Skeletal muscle tissue (tissue), 4 donors: ENCODE measurements around the gene MCFD2. TPM values are rescaled to one million over a fixed set of nuclear protein-coding genes. Genes with fewer than 3 reads are reported as not detected.
A peak's percentile ranks its signal among the peaks of the same experiment; 100 is the strongest.

Experiments
- H3K27ac ChIP-seq: one replicate; pipeline ENCODE4 v1.7.0; 2013; ENCODE audit warnings: mild to moderate bottlenecking, low read depth, low read length, inconsistent platforms
- H3K27me3 ChIP-seq, 3 donors: one replicate each; pipeline ENCODE4 v1.7.0; 2013; ENCODE audit warnings: low read length in 3 of 3; ENCODE audit not compliant: control insufficient read depth in 3 of 3, insufficient read depth in 3 of 3
- H3K36me3 ChIP-seq, 3 donors: one replicate each; pipeline ENCODE4 v1.7.0; 2013; ENCODE audit warnings: low read length in 3 of 3; ENCODE audit not compliant: control insufficient read depth in 3 of 3, insufficient read depth in 3 of 3
- H3K4me1 ChIP-seq, 3 donors: one replicate each; pipeline ENCODE4 v1.7.0; 2013; ENCODE audit warnings: low read length in 3 of 3, mild to moderate bottlenecking in 3 of 3; ENCODE audit not compliant: control insufficient read depth in 3 of 3, insufficient read depth in 3 of 3
- H3K4me3 ChIP-seq, 3 donors: one replicate each; pipeline ENCODE4 v1.7.0; 2013; ENCODE audit warnings: low read length in 3 of 3
- H3K9ac ChIP-seq, 3 donors: one replicate each; pipeline ENCODE4 v1.7.0; 2013; ENCODE audit warnings: low read length in 3 of 3, mild to moderate bottlenecking in 3 of 3, moderate library complexity in 2 of 3, low read depth in 1 of 3
- H3K9me3 ChIP-seq, 3 donors: one replicate each; pipeline ENCODE4 v1.7.0; 2013; ENCODE audit warnings: low read length in 3 of 3; ENCODE audit not compliant: control insufficient read depth in 3 of 3
- total RNA-seq: library from RNA; depleted of rRNA; stranded (reverse); fragments of >200 nt; gene quantifications from one replicate; pipeline ENCODE4 v1.2.3, GENCODE V29; 2014
- donor health status: Osteomylitis.

Gene MCFD2
- total RNA-seq, 1 donor from 2014 or later = 36.0 TPM

GRCh38 chr2:46865181-46865970, 50.2 kb downstream of the MCFD2 start:
- H3K27me3 ChIP-seq = no peaks in the 10 kb centered on the region
- peaks cover 0 to 2% (median 0%) of the 10 kb centered on the region in 3 donors for H3K9me3 ChIP-seq
- no peaks in the 10 kb centered on the region for H3K36me3 ChIP-seq
- H3K4me1 ChIP-seq = peaks cover 0 to 10% (median 4%) of the 10 kb centered on the region in 3 donors
- H3K27ac ChIP-seq = no peak overlapping the region
- H3K9ac ChIP-seq = no peak overlapping the region
- H3K4me3 ChIP-seq = no peak overlapping the region

GRCh38 chr2:46863882-46864281, 51.7 kb downstream of the MCFD2 start:
- peaks cover 0 to 2% (median 0%) of the 10 kb centered on the region in 3 donors for H3K9me3 ChIP-seq
- peaks cover 0 to 9% (median 4%) of the 10 kb centered on the region in 3 donors for H3K4me1 ChIP-seq
- no peak overlapping the region for H3K27ac ChIP-seq
- H3K9ac ChIP-seq = no peak overlapping the region
- H3K36me3 ChIP-seq = no peaks in the 10 kb centered on the region
- H3K4me3 ChIP-seq = no peak overlapping the region
- no peaks in the 10 kb centered on the region for H3K27me3 ChIP-seq

DNA sequence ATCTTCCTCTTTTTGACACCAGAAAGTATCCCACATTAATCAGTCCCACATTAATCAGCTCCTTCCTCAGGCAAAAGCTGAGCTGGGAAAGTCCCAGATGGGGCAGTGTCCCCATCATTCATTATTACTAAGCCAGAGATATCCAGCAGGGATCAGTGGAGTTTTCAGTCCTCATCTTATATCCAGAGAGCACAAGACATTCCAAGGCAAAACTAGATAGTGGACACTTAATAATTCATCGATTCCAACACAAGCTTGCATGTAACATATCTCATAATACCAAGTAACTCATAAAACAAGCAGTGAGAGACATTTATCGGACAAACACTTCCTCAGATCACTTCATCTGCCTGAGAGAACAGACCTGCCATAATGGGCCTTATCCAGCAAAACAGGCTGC, 53.1 kb downstream of the MCFD2 start:
- Histone ChIP-seq H3K9ac (no peak overlapping the region), H3K27ac (peak overlapping the region; percentile 26), H3K27me3 (no peaks in the 10 kb centered on the region)

DNA sequence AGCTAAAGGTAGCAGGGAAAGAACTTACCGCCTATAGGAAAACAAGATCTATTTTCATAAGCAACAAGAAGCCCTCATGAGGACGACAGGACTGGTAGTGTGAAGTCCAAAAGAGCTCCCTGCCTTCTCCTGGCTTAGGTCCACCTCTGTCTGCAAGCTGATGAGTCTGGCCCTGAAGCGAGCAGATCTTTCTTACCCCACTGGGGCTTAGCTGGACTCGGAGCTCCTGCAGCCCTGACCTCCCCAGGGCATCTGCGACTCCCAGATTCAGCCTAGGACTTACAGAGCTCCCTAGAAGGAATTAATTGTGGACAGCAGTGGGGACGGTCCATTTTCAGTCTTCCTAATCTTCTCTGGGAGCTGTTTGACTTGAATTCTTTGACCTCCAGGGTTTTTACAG, 53.7 kb downstream of the MCFD2 start:
- Histone ChIP-seq H3K4me3 (no peak overlapping the region), H3K9me3 (peaks cover 0 to 2% (median 0%) of the 10 kb centered on the region in 3 donors), H3K4me1 (peaks cover 6 to 11% (median 10%) of the 10 kb centered on the region in 3 donors), H3K27ac (peak overlapping the region; percentile 26), H3K27me3 (no peaks in the 10 kb centered on the region), H3K9ac (no peak overlapping the region), H3K36me3 (no peaks in the 10 kb centered on the region)

More for the DNA sequence above, 53.1 kb downstream of the MCFD2 start:
- H3K36me3 ChIP-seq = no peaks in the 10 kb centered on the region
- H3K4me3 ChIP-seq = no peak overlapping the region
- H3K4me1 ChIP-seq = peaks cover 6 to 12% (median 11%) of the 10 kb centered on the region in 3 donors
- peaks cover 0 to 2% (median 0%) of the 10 kb centered on the region in 3 donors for H3K9me3 ChIP-seq

- Histone ChIP-seq H3K4me3 (no peak overlapping the region), H3K36me3 (no peaks in the 10 kb centered on the region), H3K27me3 (no peaks in the 10 kb centered on the region), H3K9ac (no peak overlapping the region), H3K9me3 (no peaks in the 10 kb centered on the region), H3K27ac (peak overlapping the region; percentile 84), H3K4me1 (peaks cover 11 to 17% (median 15%) of the 10 kb centered on the region in 3 donors)
Measured at GRCh38 chr2:46859482-46859881, 56.1 kb downstream of the MCFD2 start.

GRCh38 chr2:46858702-46859090, 56.9 kb downstream of the MCFD2 start:
- Histone ChIP-seq H3K27me3 (no peaks in the 10 kb centered on the region), H3K27ac (peak overlapping the region; percentile 84)

GRCh38 chr2:46857871-46858701, 57.5 kb downstream of the MCFD2 start:
- Histone ChIP-seq H3K27me3 (no peaks in the 10 kb centered on the region), H3K27ac (peak overlapping the region; percentile 84), H3K4me3 (no peak overlapping the region), H3K9ac (no peak overlapping the region), H3K4me1 (peaks cover 15 to 21% (median 16%) of the 10 kb centered on the region in 3 donors), H3K36me3 (no peaks in the 10 kb centered on the region), H3K9me3 (no peaks in the 10 kb centered on the region)

More at GRCh38 chr2:46858702-46859090, 56.9 kb downstream of the MCFD2 start:
- Histone ChIP-seq H3K9ac (no peak overlapping the region), H3K4me1 (peaks cover 15 to 21% (median 16%) of the 10 kb centered on the region in 3 donors), H3K9me3 (no peaks in the 10 kb centered on the region), H3K4me3 (no peak overlapping the region), H3K36me3 (no peaks in the 10 kb centered on the region)

GRCh38 chr2:46856336-46856735, 59.3 kb downstream of the MCFD2 start:
- H3K27me3 ChIP-seq = no peaks in the 10 kb centered on the region
- H3K27ac ChIP-seq = peak overlapping the region; percentile 84
- H3K4me3 ChIP-seq = no peak overlapping the region
- H3K9ac ChIP-seq = no peak overlapping the region
- peaks cover 12 to 18% (median 17%) of the 10 kb centered on the region in 3 donors for H3K4me1 ChIP-seq
- H3K36me3 ChIP-seq = no peaks in the 10 kb centered on the region
- H3K9me3 ChIP-seq = no peaks in the 10 kb centered on the region

DNA sequence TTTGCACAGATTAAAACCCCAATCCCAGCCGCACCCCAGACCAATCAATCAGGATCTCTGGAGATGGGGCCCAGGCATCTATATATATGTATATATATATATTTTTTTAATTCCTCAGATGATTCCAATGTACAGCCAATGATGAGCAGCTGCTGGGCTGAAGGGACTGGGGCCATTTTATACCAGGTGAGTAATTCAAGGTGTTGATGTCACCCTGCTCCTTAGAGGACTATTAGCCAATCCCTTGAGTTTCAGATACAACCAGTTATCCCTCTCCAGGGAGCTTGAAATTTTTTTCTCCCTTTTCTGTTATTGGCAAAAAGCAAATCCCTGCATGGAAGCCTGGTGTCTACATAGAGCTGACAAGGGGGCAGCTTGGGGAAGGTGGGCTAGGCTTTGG, 59.8 kb downstream of the MCFD2 start:
- peak overlapping the region; percentile 84 for H3K27ac ChIP-seq
- H3K9me3 ChIP-seq = no peaks in the 10 kb centered on the region
- H3K36me3 ChIP-seq = no peaks in the 10 kb centered on the region
- H3K4me3 ChIP-seq = no peak overlapping the region
- H3K4me1 ChIP-seq = peaks cover 16 to 23% (median 22%) of the 10 kb centered on the region in 3 donors
- H3K27me3 ChIP-seq = no peaks in the 10 kb centered on the region
- H3K9ac ChIP-seq = peak overlapping the region in 1 of 3 donors; percentile 24
